ENCODE measurements around the gene MRE11.

DNA sequence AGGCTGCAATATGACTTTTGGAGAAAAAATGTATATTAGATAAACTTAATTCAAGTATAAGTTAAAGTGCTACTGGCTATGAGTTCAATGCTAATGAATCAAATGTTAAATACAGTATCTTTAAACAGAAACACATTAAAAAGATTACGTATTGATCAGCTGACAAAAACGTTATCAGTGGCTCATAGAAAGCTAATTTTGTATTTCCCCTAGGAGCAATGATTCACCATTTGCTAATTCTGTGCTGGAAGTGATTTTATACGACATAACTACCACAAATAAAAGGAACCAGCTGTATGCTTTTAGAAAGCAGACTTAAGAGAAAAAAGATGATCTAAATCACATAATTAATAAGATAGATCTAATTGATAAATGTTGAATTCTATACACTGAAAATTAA is 43.6 kb downstream of the MRE11 start:
- TF ChIP-seq CTCF (IDR thresholded peaks at IDR 0.05) (no peak), EP300 (IDR thresholded peaks at IDR 0.05) (no peak), POLR2AphosphoS5 (IDR thresholded peaks at IDR 0.05) (no peak)
